HFF-Myc (cell line): ENCODE measurements around the gene EYS.

ENCODE experiments used
- DNase-seq: peaks from one replicate; pipeline ENCODE4 v3.0.0-alpha.2; 2011; ENCODE audit warnings: low read depth; ENCODE audit errors: extremely low read depth
- H3K4me3 ChIP-seq: replicated peaks from 2 replicates; pipeline ENCODE4 v1.5.1; 2011; ENCODE audit warnings: low read depth, mild to moderate bottlenecking, control low read depth, low read length
- CTCF ChIP-seq: IDR thresholded peaks from 2 replicates; pipeline ENCODE4 v1.5.1; 2012; ENCODE audit warnings: mild to moderate bottlenecking, low read depth, low read length, control low read depth; ENCODE audit errors: missing control alignments

The EYS gene

GRCh38 chr6:64630901-64631300 lies 1076.1 kb downstream of the EYS start:
- no peak for TF ChIP-seq CTCF
- no peak overlapping the region for H3K4me3 ChIP-seq
- no peak for DNase-seq

- H3K4me3 ChIP-seq = no peak overlapping the region
- no peak for DNase-seq
- TF ChIP-seq CTCF = no peak
These were observed 1084.1 kb downstream of the EYS start for GRCh38 chr6:64622944-64623343.

- no peak for TF ChIP-seq CTCF
- DNase-seq = no peak
- H3K4me3 ChIP-seq = no peak overlapping the region
These were observed 1104.0 kb downstream of the EYS start for GRCh38 chr6:64602993-64603392.

- no peak for TF ChIP-seq CTCF
- DNase-seq = no peak
- no peak overlapping the region for H3K4me3 ChIP-seq
These were observed 1115.4 kb downstream of the EYS start for GRCh38 chr6:64591676-64592036.

- DNase-seq = no peak
- no peak overlapping the region for H3K4me3 ChIP-seq
- TF ChIP-seq CTCF = no peak
These were observed 1115.9 kb downstream of the EYS start for GRCh38 chr6:64590965-64591675.

- TF ChIP-seq CTCF = no peak
- DNase-seq = no peak
- H3K4me3 ChIP-seq = no peak overlapping the region
These were observed 1117.1 kb downstream of the EYS start for GRCh38 chr6:64589961-64590360.

GRCh38 chr6:64580346-64580745 lies 1126.7 kb downstream of the EYS start:
- TF ChIP-seq CTCF = no peak
- DNase-seq = no peak
- H3K4me3 ChIP-seq = no peak overlapping the region
